IMR-90 (cell line): ENCODE measurements around the gene ZNF217. TPM values are rescaled to one million over a fixed set of nuclear protein-coding genes. Genes with fewer than 3 reads are reported as not detected.

ENCODE experiments used
- ATAC-seq: fragments of 200-7000 bp; cut with Tn5 transposase; 2 replicates; pipeline ENCODE4 v1.9.1; 2020; ENCODE audit warnings: low read depth, mild to moderate bottlenecking, moderate library complexity
- BruUV-seq: library from RNA; stranded (reverse); fragments of 400-500 nt; replicated peaks from 2 replicates; lab custom pipeline; 2021; lab: Mats Ljungman, UMichigan
- CTCF ChIA-PET: fragments of 300-600 bp; formaldehyde crosslinking; extraction: SDS; loops from one replicate; lab custom pipeline; 2021; ENCODE audit warnings: antibody characterized with exemption; lab: Yijun Ruan, JAX
- POLR2A ChIA-PET: fragments of 300-600 bp; sonication (Branson Sonifier 250); formaldehyde crosslinking; loops from one replicate; lab custom pipeline; 2022; ENCODE audit warnings: antibody characterized with exemption; ENCODE audit not compliant: unreplicated experiment; lab: Charles Lee
- DNase-seq: peaks from one replicate; pipeline ENCODE4 v3.0.0; 2013
- H2AFZ ChIP-seq: replicated peaks from 2 replicates; pipeline ENCODE3; 2013; ENCODE audit warnings: low read length, mild to moderate bottlenecking; ENCODE audit not compliant: poor library complexity
- H2AK5ac ChIP-seq: 2 replicates; pipeline ENCODE4 v1.6.1; 2013; ENCODE audit warnings: low read depth, low read length, inconsistent platforms
- H2AK9ac ChIP-seq: replicated peaks from 2 replicates; pipeline ENCODE3; 2013; ENCODE audit warnings: mild to moderate bottlenecking, low read depth, low read length, moderate library complexity; ENCODE audit not compliant: poor library complexity
- H2BK120ac ChIP-seq: 2 replicates; pipeline ENCODE4 v1.6.1; 2013; ENCODE audit warnings: low read depth, low read length, inconsistent platforms
- H2BK15ac ChIP-seq: 3 replicates; pipeline ENCODE4 v1.6.1; 2013; ENCODE audit warnings: low read depth, low read length, inconsistent platforms
- H2BK20ac ChIP-seq: 2 replicates; pipeline ENCODE4 v1.6.1; 2013; ENCODE audit warnings: low read depth, mild to moderate bottlenecking, inconsistent platforms, low read length, moderate library complexity
- H2BK5ac ChIP-seq: 2 replicates; pipeline ENCODE4 v1.6.1; 2013; ENCODE audit warnings: mild to moderate bottlenecking, low read depth, low read length, inconsistent platforms; ENCODE audit not compliant: poor library complexity, severe bottlenecking
- H3K14ac ChIP-seq: replicated peaks from 2 replicates; pipeline ENCODE4 v1.6.1; 2013; ENCODE audit warnings: low read depth, low read length, inconsistent platforms
- H3K18ac ChIP-seq: 2 replicates; pipeline ENCODE4 v1.6.1; 2013; ENCODE audit warnings: low read depth, low read length, control low read depth
- H3K23ac ChIP-seq: 2 replicates; pipeline ENCODE4 v1.6.1; 2013; ENCODE audit warnings: low read depth, low read length, inconsistent platforms
- H3K27ac ChIP-seq: 2 replicates; pipeline ENCODE4 v1.5.1; 2013; ENCODE audit warnings: mild to moderate bottlenecking, control low read depth, low read length; ENCODE audit not compliant: insufficient read depth
- H3K27me3 ChIP-seq: 2 replicates; pipeline ENCODE4 v1.6.1; 2013; ENCODE audit warnings: low read length; ENCODE audit not compliant: control insufficient read depth, insufficient read depth
- H3K36me3 ChIP-seq: 2 replicates; pipeline ENCODE4 v1.6.1; 2013; ENCODE audit warnings: low read length, mixed read lengths; ENCODE audit not compliant: control insufficient read depth, insufficient read depth
- H3K4ac ChIP-seq: 2 replicates; pipeline ENCODE4 v1.6.1; 2013; ENCODE audit warnings: low read depth, low read length, inconsistent platforms
- H3K4me1 ChIP-seq: 2 replicates; pipeline ENCODE4 v1.6.1; 2013; ENCODE audit warnings: low read length, mixed read lengths; ENCODE audit not compliant: control insufficient read depth, insufficient read depth
- H3K4me2 ChIP-seq: 2 replicates; pipeline ENCODE4 v1.6.1; 2013; ENCODE audit warnings: low read depth, mild to moderate bottlenecking, control low read depth, low read length, moderate library complexity
- H3K4me3 ChIP-seq: 2 replicates; pipeline ENCODE4 v1.5.1; 2013; ENCODE audit warnings: low read depth, mild to moderate bottlenecking, control low read depth, low read length, moderate library complexity; ENCODE audit not compliant: insufficient read depth
- H3K56ac ChIP-seq: 2 replicates; pipeline ENCODE4 v1.6.1; 2013; ENCODE audit warnings: low read length, inconsistent platforms; ENCODE audit not compliant: insufficient read depth; ENCODE audit errors: extremely low read depth
- H3K79me1 ChIP-seq, 2 experiments: 2 replicates each; pipeline ENCODE4 v1.6.1; 2013; ENCODE audit warnings: low read length in 2 of 2, inconsistent platforms in 1 of 2, low read depth in 1 of 2
- H3K9ac ChIP-seq: 2 replicates; pipeline ENCODE4 v1.6.1; 2013; ENCODE audit warnings: low read depth, low read length, control low read depth
- H3K9me1 ChIP-seq: 2 replicates; pipeline ENCODE4 v1.6.1; 2013; ENCODE audit warnings: low read length, inconsistent platforms; ENCODE audit not compliant: insufficient read depth
- H3K9me3 ChIP-seq: 2 replicates; pipeline ENCODE4 v1.6.1; 2013; ENCODE audit warnings: low read length; ENCODE audit not compliant: control insufficient read depth, insufficient read depth
- H4K20me1 ChIP-seq: 2 replicates; pipeline ENCODE4 v1.6.1; 2013; ENCODE audit warnings: low read length, inconsistent platforms; ENCODE audit not compliant: insufficient read depth
- H4K5ac ChIP-seq: 2 replicates; pipeline ENCODE4 v1.6.1; 2013; ENCODE audit warnings: mild to moderate bottlenecking, low read depth, low read length, control low read depth
- H4K8ac ChIP-seq, 2 experiments: 2 replicates each; pipeline ENCODE4 v1.6.1; 2013; ENCODE audit warnings: low read depth in 2 of 2, low read length in 2 of 2, control low read depth in 1 of 2, inconsistent platforms in 1 of 2
- H4K91ac ChIP-seq: 2 replicates; pipeline ENCODE4 v1.6.1; 2013; ENCODE audit warnings: low read depth, low read length, inconsistent platforms; ENCODE audit not compliant: insufficient read depth
- RAD21 ChIP-seq: IDR thresholded peaks from 2 replicates; pipeline ENCODE4 v1.6.1; 2012; ENCODE audit warnings: low read length, improper control_type of control experiment
- WGBS, 2 experiments: methylation state at CpG; one replicate each; pipeline versions ENCODE4 v1.1.5 to v1.1.7; 2013; ENCODE audit warnings: missing lambda C conversion rate in 2 of 2; ENCODE audit not compliant: insufficient read length in 1 of 2; ENCODE audit errors: extremely low coverage in 2 of 2; 5-methylcytosine and 5-hydroxymethylcytosine counted together
- dilution Hi-C: fragments of 300-500 bp; cut with HindIII; formaldehyde crosslinking; loops from one replicate; pipeline ENCODE4 v1.14.3; 2018; ENCODE audit warnings: low sequenced_read_pairs; ENCODE audit not compliant: unreplicated experiment
- in situ Hi-C: fragments of 300-500 bp; cut with MboI; formaldehyde crosslinking; loops from 3 replicates; pipeline ENCODE4 v1.14.3; 2019; ENCODE audit warnings: low sequenced_read_pairs, inconsistent platforms, mixed read lengths
- intact Hi-C: fragments of 100-400 bp; cut with micrococcal nuclease; formaldehyde crosslinking; loops from 2 replicates; pipeline ENCODE4 v1.10.0; 2022
- polyA plus RNA-seq, 3 experiments: library from polyadenylated mRNA; depleted of rRNA; stranded (reverse); fragments of >200 nt; gene quantifications; 2 replicates each; pipeline ENCODE4 v1.2.3, GENCODE V29; 2012; ENCODE audit warnings: low replicate concordance in 1 of 3
- total RNA-seq: library from RNA; depleted of rRNA; stranded (reverse); fragments of >200 nt; gene quantifications from 2 replicates; pipeline ENCODE4 v1.2.3, GENCODE V29; 2012

ZNF217 gene
- total and polyA plus RNA-seq, 2 of the 4 experiments (the other 2 are of a cell fraction) = 9.1 to 27.8 TPM

- Histone ChIP-seq H2BK5ac (peak overlapping the region; percentile 89), H2AK5ac (peak overlapping the region; percentile 72; the same call in 1 of the 2 replicates), H4K5ac (peak overlapping the region; percentile 95), H3K9ac (peak overlapping the region; percentile 68; the same call in 1 of the 2 replicates), H3K4ac (peak overlapping the region; percentile 43), H3K4me2 (peak overlapping the region; percentile 61; the same call in 1 of the 2 replicates), H3K18ac (peak overlapping the region; percentile 95), H2BK120ac (peak overlapping the region; percentile 89), H3K36me3 (no peaks in the 10 kb centered on the region), H4K91ac (peak overlapping the region; percentile 90), H3K14ac (peak overlapping the region; percentile 88), H3K27me3 (no peaks in the 10 kb centered on the region), H2AFZ (peak overlapping the region; percentile 76), H3K79me1 (0 out of 4 replicates have a peak, but pooled peaks cover 0 to 3% of the 10 kb centered on the region in 2 experiments), H3K9me1 (peaks cover 3% of the 10 kb centered on the region), H3K56ac (peak overlapping the region; percentile 79), H3K4me3 (no peak overlapping the region), H2BK20ac (peak overlapping the region; percentile 90), H2BK15ac (peak overlapping the region; percentile 75), H3K23ac (peak overlapping the region; percentile 68; the same call in 1 of the 2 replicates), H4K8ac (peak overlapping the region; percentile 75 to 94), H3K27ac (peak overlapping the region; percentile 98), H3K9me3 (no peaks in the 10 kb centered on the region), H4K20me1 (no peaks in the 10 kb centered on the region), H2AK9ac (no peak overlapping the region), H3K4me1 (peaks cover 15% of the 10 kb centered on the region)
- dilution Hi-C loops = no loop called here
- intact Hi-C loops = loop anchor here (2.0 kb wide), 1 partner anchor 20 kb away; no protein-coding TSS in a partner anchor
- BruUV-seq = no TSS peak
- ChIA-PET POLR2A (interaction anchor here (0.5 to 0.6 kb wide), 4 partner anchors 28 to 230 kb away, joined by 3 to 15 read pairs (median 3); no protein-coding TSS in a partner anchor), CTCF (interaction anchor here (0.6 to 1.3 kb wide), 4 partner anchors 10 to 317 kb away, joined by 3 to 4 read pairs (median 4); no protein-coding TSS in a partner anchor)
- no peak for TF ChIP-seq RAD21
- DNase-seq (no peak), ATAC-seq (no peak)
- 70% methylated on average over 2 of the region's 7 CpGs; no CpG with 5 or more reads in 1 of the 2 experiments for whole genome bisulfite sequencing, 2 experiments
- in situ Hi-C loops = no loop called here
Observed at GRCh38 chr20:53622247-53623133, 28.9 kb upstream of the ZNF217 start.
